Fibroblast of the conjunctiva (primary cell): ENCODE measurements around the gene TTLL6.

Experiments used
- DNase-seq: peaks from one replicate; pipeline ENCODE4 v3.0.0-alpha.2; 2010; ENCODE audit warnings: low read depth

Gene TTLL6

GRCh38 chr17:48760411-48760810 lies 56.6 kb downstream of the TTLL6 start:
- DNase-seq = no peak

GRCh38 chr17:48759288-48759687 lies 57.7 kb downstream of the TTLL6 start:
- no peak for DNase-seq

GRCh38 chr17:48757524-48757961 lies 59.5 kb downstream of the TTLL6 start:
- DNase-seq = no peak

GRCh38 chr17:48756830-48757251 lies 60.2 kb downstream of the TTLL6 start:
- DNase-seq = no peak

GRCh38 chr17:48755356-48755755 lies 61.7 kb downstream of the TTLL6 start:
- DNase-seq = no peak

GRCh38 chr17:48754500-48755261 lies 62.3 kb downstream of the TTLL6 start:
- no peak for DNase-seq

- DNase-seq = no peak
These were observed 63.1 kb downstream of the TTLL6 start for GRCh38 chr17:48753794-48754499.

- DNase-seq = no peak
These were observed 64.4 kb downstream of the TTLL6 start for GRCh38 chr17:48752399-48753288.

- no peak for DNase-seq
These were observed 65.2 kb downstream of the TTLL6 start for GRCh38 chr17:48751733-48752398.

GRCh38 chr17:48751172-48751571 lies 65.9 kb downstream of the TTLL6 start:
- no peak for DNase-seq

- DNase-seq = no peak
These were observed 67.1 kb downstream of the TTLL6 start for GRCh38 chr17:48749621-48750553.

- no peak for DNase-seq
These were observed 68.1 kb downstream of the TTLL6 start for GRCh38 chr17:48748718-48749566.

GRCh38 chr17:48747445-48748363 lies 69.3 kb downstream of the TTLL6 start:
- DNase-seq = no peak

- DNase-seq = no peak
These were observed 70.0 kb downstream of the TTLL6 start for GRCh38 chr17:48746916-48747444.

- no peak for DNase-seq
These were observed 71.4 kb downstream of the TTLL6 start for GRCh38 chr17:48745381-48746275.

GRCh38 chr17:48740537-48740936 lies 76.5 kb downstream of the TTLL6 start:
- DNase-seq = no peak

GRCh38 chr17:48738803-48739526 lies 78.1 kb downstream of the TTLL6 start:
- DNase-seq = no peak
